Uterus (tissue), 2 donors: ENCODE results near the gene GPR62.

Experiments used
- CTCF ChIP-seq, 4 experiments: fragments of 200-600 bp in 2 of 4; fragments of 450-650 bp in 2 of 4; sonication (generic) in 2 of 4; IDR thresholded peaks; one replicate each; pipeline ENCODE4 v1.5.1; 2016 to 2019; ENCODE audit warnings: antibody characterized with exemption in 4 of 4, mild to moderate bottlenecking in 2 of 4, moderate library complexity in 1 of 4
- POLR2A ChIP-seq, 2 donors: fragments of 450-650 bp; IDR thresholded peaks; one replicate each; pipeline ENCODE4 v1.6.1; 2016; ENCODE audit warnings: antibody characterized with exemption in 2 of 2, mild to moderate bottlenecking in 1 of 2, moderate library complexity in 1 of 2

GRCh38 chr3:51994530-51994929 is 39.3 kb downstream of the GPR62 start:
- TF ChIP-seq CTCF (IDR thresholded peaks at IDR 0.05) = no peak
- TF ChIP-seq POLR2A (IDR thresholded peaks at IDR 0.05) = no peak
